ENCODE measurements around the gene FRMPD3.

DNA sequence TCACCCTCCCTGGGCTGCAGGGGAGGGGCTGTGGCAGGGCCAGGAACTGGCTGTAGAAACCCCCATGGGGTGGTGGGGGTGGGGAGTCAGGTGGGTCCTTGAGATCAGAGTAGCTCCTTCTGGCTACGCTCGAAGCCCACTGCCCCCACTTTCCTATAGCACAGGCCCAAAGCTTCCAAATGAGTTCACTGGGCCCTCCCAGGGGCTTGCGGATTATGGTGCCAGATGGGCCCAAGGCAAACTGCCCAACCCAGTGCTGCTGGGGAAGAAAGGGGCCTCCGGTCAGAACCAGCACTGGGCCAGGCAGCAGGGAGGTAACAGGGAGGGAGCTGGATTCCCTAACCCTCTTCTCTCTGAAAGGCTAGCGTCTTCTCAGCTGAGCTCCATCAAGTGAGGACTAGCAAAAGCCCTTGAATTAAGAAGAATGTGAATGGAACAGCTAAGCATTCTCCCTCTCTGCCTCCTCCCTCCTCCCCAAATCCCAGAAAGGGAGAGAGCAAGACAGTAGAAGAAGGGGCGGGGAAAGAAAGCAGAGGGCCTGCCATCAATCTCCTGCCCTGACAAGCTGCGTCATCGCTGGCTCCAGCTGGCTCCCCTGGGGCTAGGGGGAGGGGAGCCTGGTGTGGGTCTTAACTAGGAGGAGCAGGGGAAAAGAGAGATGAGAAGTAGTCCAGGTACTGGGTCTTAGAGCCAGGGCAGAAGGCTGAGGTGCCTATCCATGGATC, 34.7 kb downstream of the FRMPD3 start:
- no peak for TF ChIP-seq TAF1 (IDR thresholded peaks at IDR 0.05; ENCODE audit: borderline replicate concordance, insufficient read depth, low read length)
- TF ChIP-seq, protein P1, sequence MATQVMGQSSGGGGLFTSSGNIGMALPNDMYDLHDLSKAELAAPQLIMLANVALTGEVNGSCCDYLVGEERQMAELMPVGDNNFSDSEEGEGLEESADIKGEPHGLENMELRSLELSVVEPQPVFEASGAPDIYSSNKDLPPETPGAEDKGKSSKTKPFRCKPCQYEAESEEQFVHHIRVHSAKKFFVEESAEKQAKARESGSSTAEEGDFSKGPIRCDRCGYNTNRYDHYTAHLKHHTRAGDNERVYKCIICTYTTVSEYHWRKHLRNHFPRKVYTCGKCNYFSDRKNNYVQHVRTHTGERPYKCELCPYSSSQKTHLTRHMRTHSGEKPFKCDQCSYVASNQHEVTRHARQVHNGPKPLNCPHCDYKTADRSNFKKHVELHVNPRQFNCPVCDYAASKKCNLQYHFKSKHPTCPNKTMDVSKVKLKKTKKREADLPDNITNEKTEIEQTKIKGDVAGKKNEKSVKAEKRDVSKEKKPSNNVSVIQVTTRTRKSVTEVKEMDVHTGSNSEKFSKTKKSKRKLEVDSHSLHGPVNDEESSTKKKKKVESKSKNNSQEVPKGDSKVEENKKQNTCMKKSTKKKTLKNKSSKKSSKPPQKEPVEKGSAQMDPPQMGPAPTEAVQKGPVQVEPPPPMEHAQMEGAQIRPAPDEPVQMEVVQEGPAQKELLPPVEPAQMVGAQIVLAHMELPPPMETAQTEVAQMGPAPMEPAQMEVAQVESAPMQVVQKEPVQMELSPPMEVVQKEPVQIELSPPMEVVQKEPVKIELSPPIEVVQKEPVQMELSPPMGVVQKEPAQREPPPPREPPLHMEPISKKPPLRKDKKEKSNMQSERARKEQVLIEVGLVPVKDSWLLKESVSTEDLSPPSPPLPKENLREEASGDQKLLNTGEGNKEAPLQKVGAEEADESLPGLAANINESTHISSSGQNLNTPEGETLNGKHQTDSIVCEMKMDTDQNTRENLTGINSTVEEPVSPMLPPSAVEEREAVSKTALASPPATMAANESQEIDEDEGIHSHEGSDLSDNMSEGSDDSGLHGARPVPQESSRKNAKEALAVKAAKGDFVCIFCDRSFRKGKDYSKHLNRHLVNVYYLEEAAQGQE (IDR thresholded peaks at IDR 0.05; ENCODE audit: insufficient read depth in 1 of 2, low read depth in 2 of 2, low read length in 2 of 2): no peak
- no peak for TF ChIP-seq POLR2AphosphoS5 (IDR thresholded peaks at IDR 0.05; ENCODE audit: low read depth, low read length)
- no peak for TF ChIP-seq SIN3A (IDR thresholded peaks at IDR 0.05; ENCODE audit: borderline replicate concordance, insufficient read depth, low read length)
